Astrocyte of the hippocampus (primary cell): ENCODE data around the gene SGPP1.
"Not testable (repeated sequence)": the region's sequence is repeated elsewhere in the genome, so short reads cannot be mapped to it uniquely, and the experiment has no call there.

ENCODE experiments used
- DNase-seq: peaks from one replicate; pipeline ENCODE4 v3.0.0; 2011; ENCODE audit warnings: low read depth, low spot score

The SGPP1 gene

GRCh38 chr14:63727736-63728728 is at the start of gene SGPP1:
SGPP1 (minus strand) TSS chr14:63728065; CDS start chr14:63727944, 121 bp downstream.
- DNase-seq = peak; percentile 84

- DNase-seq = peak; percentile 68
Observed at GRCh38 chr14:63777024-63777423, 49.2 kb upstream of the SGPP1 start.

DNA sequence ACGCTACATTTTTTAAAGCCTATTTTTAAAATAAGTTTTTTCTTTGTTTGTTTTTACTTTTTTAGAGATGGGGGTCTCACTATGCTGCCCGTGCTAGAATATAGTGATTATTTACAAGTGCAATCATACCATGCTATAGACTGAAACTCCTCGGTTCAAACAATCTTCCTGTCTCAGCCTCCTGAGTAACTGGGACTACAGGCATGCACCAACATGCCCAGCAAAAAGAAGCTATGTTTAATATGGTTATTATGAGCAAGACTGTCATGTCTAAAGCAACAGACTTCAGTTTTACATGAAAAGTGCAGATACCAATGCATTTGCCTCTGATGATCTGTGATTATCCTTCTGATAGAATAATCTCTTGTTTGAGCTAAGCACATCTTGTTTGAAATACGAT is 45.6 kb upstream of the SGPP1 start:
- DNase-seq = no peak

- peak; percentile 74 for DNase-seq
Observed at GRCh38 chr14:63770187-63770807, 42.4 kb upstream of the SGPP1 start.

GRCh38 chr14:63766611-63767010 is 38.7 kb upstream of the SGPP1 start:
- no peak for DNase-seq

DNA sequence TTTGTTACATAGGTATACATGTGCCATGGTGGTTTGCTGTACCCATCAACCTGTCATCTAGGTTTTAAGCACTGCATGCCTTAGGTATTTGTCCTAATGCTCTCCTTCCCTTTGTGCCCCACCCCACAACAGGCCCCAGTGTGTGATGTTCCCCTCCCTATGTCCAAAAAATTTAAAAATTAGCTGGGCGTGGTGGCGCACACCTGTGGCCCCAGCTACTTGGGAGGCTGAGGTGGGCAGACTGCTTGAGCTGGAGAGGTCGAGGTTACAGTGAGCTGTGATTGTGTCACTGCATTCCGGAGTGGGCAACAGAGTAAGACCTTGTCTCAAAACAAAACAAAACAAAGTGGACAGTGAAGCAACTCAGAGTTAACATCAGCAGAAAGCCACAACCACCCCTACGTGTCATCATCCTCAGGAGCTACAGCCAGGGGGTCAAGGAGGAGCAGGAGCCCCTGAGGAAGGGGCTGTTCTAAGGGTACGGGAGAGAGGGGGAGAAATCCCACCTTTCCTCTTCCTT is 36.8 kb upstream of the SGPP1 start:
- DNase-seq = no peak

- no peak for DNase-seq
Observed at GRCh38 chr14:63764103-63764502, 36.2 kb upstream of the SGPP1 start.

GRCh38 chr14:63761351-63762117 is 33.7 kb upstream of the SGPP1 start:
- no peak for DNase-seq

DNA sequence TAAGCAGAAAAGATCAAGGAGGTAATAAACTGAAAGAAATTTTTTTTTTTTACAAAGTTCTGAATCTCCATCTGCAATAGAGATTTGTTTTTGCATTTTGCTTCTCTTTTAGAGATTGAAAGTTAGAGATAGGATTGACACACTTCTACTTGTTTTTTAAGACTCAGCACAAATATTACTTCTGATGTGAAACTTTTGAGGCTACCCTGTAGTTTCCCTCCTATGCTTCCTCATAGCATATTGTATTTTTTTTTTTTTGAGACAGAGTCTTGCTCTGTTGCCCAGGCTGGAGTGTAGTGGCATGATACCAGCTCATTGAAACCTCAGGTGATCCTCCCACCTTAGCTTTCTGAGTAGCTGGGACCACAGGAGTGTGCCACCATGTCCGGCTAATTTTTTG is 32.1 kb upstream of the SGPP1 start:
- no peak for DNase-seq

GRCh38 chr14:63759456-63759855 is 31.6 kb upstream of the SGPP1 start:
- no peak for DNase-seq

- no peak for DNase-seq
Observed at GRCh38 chr14:63757211-63757610, 29.3 kb upstream of the SGPP1 start.

GRCh38 chr14:63752449-63753169 is 24.7 kb upstream of the SGPP1 start:
- peak; percentile 50 for DNase-seq

DNA sequence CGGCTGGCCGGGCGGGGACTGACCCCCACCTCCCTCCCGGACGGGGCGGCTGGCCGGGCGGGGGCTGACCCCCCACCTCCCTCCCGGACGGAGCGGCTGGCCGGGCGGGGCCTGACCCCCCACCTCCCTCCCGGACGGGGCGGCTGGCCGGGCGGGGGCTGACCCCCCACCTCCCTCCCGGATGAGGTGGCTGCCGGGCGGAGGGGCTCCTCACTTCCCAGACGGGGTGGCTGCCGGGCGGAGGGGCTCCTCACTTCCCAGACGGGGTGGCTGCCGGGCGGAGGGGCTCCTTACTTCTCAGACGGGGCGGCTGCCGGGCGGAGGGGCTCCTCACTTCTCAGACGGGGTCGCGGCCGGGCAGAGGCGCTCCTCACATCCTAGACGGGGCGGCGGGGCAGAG is 23.2 kb upstream of the SGPP1 start:
- DNase-seq = not testable (repeated sequence)

DNA sequence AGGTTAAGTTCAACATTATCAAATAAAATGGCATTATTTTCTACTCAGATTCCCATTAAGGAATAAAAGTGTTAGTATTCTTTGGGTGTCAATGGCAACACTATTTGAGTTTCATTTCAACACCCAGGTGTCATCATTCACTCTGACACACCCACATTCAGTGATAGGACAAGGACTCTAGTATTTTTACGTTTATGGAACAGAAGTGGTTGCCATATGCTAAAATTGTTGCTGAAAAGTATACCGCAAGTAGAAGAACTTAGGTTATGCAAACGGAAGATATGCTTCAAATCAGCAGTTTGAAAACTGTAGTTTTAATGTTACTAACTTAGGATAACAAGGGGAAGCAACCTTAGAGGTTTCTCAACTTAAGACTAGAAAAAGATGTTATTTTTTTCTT is 20.0 kb upstream of the SGPP1 start:
- DNase-seq = no peak

GRCh38 chr14:63745858-63746425 is 18.1 kb upstream of the SGPP1 start:
- DNase-seq = no peak

DNA sequence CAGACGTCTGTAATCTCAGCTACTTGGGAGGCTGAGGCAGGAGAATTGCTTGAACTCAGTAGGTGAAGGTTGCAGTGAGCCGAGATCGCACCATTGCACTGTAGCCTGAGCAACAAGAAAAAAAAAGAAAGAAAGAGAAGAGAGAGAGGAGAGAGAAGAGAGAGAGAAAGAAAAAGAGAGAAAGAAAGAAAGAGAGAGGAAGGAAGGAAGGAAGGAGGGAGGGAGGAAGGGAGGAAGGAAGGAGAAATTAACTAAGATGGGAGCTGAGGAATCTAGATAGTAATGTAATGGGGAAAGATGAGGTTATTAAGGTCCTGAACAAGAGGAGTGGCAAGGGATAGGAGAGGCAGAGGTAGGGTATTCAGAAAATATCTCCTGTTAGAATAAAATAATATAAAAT is 17.4 kb upstream of the SGPP1 start:
- DNase-seq = no peak

DNA sequence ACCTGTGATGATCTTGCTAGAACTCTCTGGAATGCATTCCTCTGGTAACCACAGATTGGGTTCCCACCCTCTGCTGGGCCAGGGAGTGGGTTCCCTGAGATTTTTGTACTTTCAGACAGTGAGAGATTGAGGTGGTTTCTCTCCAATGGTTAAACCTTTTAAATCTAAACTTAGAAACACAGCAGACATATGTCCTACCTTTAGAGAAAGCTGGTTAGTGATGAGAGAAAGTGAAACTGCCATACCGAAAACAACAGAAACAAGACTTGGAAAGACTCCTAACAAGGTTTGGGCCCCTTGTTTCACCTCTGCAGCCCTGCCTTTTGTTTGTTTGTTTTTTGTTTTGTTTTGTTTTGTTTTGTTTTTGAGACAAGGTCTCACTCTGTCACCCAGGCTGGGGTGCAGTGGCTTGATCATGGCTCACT is 9.7 kb upstream of the SGPP1 start:
- peak; percentile 20 for DNase-seq

DNA sequence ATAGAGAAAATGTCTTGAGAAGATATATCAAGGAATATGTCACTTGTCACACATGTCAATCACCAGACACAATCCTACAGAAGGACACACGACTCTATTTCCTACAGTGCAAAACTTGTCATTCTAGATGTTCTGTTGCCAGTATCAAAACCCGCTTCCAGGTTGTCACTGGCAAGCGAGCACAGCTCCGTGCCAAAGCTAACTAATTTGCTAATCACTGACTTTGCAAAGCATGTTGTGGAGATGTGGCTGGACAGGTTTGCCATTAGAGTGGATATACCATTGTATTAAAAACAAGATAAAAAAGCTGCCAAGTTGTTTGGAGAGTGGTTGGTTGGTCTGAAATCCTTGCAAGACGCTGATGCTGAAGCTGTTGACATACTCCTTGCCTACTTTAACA is 7.9 kb upstream of the SGPP1 start:
- no peak for DNase-seq

DNA sequence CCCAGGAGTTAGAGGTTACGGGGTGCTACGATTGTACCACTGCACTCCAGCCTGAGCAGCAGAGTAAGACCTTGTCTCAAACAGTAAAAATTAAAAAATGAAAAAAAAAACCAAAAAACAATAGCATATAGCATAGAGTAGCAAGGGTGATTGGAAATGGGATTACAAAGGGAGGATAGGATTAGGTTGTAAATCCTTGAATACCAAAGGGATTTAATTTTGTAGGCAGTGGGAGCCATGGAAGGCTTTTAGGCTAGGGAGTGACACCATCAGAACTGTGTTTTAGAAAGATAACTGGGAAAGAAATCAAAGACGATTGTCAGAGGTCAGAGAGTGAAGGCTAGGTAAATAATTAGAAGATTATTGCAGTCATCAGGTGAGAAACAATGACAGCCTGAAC is 2.8 kb upstream of the SGPP1 start:
- DNase-seq = no peak

DNA sequence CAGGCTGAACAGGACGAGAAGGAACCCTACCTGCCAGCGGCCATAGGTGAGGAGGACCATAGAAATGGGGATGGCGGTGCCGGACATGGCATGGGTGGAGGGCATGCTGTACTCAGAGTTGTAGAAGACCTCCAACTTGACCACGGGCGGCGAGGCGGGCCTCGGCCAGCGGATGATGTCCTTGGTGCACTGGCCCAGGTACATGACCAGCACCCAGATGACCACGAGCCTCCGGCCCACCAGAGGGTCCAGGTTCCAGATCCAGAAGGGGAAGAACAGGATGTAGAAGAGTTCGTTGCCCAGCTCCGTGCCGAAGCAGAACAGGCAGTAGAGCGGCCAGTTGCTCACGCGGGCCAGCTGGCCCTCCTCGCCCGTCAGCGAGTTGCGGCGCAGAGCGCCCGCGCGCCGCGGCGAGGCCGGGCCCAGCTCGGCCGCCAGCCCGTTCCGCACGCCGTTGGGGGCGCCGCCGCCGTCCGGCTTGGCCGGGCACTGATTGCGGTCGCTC is 582 bp downstream of the SGPP1 start:
- DNase-seq = peak; percentile 75

GRCh38 chr14:63726499-63726898 is 1.4 kb downstream of the SGPP1 start:
- DNase-seq = peak; percentile 11
